NCI-H1930 (cell line): ENCODE measurements around the gene SPATA20.

ENCODE experiments used
- DNase-seq, 2 experiments: peaks; one replicate each; lab custom pipeline; 2025; lab: John Stamatoyannopoulos, UW

Gene SPATA20

GRCh38 chr17:50602836-50603235 is 55.9 kb downstream of the SPATA20 start:
- DNase-seq: no peak

- no peak for DNase-seq
Measured at GRCh38 chr17:50603340-50603739, 56.4 kb downstream of the SPATA20 start.

GRCh38 chr17:50604513-50604912 is 57.5 kb downstream of the SPATA20 start:
- no peak for DNase-seq

GRCh38 chr17:50605429-50605828 is 58.5 kb downstream of the SPATA20 start:
- DNase-seq: no peak
